ENCODE results near the gene GRID1. TPM values are rescaled to one million over a fixed set of nuclear protein-coding genes. Genes with fewer than 3 reads are reported as not detected.

GRID1 gene
- total RNA-seq, 1 donor from 2014 or later: 9.2 TPM

- H3K36me3 Mint-ChIP-seq: no peaks in the 10 kb centered on the region
- no peak overlapping the region for H3K4me3 Mint-ChIP-seq
- no peaks in the 10 kb centered on the region for H3K27me3 Mint-ChIP-seq
- H3K27ac Mint-ChIP-seq: no peak overlapping the region
- TF ChIP-seq CTCF (conservative IDR thresholded peaks at IDR 0.05): no peak
- H3K9me3 Mint-ChIP-seq: peaks cover 3% of the 10 kb centered on the region
- DNase-seq (ENCODE audit: extremely low spot score, unreplicated experiment): no peak
- peaks cover 15% of the 10 kb centered on the region for H3K4me1 Mint-ChIP-seq (ENCODE audit: unreplicated experiment)
These were observed 342.1 kb downstream of the GRID1 start for GRCh38 chr10:86024281-86025041.

- H3K4me3 Mint-ChIP-seq: no peak overlapping the region
- peaks cover 15% of the 10 kb centered on the region for H3K4me1 Mint-ChIP-seq (ENCODE audit: unreplicated experiment)
- no peak for TF ChIP-seq CTCF (conservative IDR thresholded peaks at IDR 0.05)
- H3K27me3 Mint-ChIP-seq: no peaks in the 10 kb centered on the region
- peaks cover 3% of the 10 kb centered on the region for H3K9me3 Mint-ChIP-seq
- DNase-seq (ENCODE audit: extremely low spot score, unreplicated experiment): no peak
- no peak overlapping the region for H3K27ac Mint-ChIP-seq
- no peaks in the 10 kb centered on the region for H3K36me3 Mint-ChIP-seq
These were observed 342.7 kb downstream of the GRID1 start for GRCh38 chr10:86023931-86024280.

- Mint-ChIP-seq H3K27ac (no peak overlapping the region), H3K9me3 (peaks cover 3% of the 10 kb centered on the region), H3K4me1 (ENCODE audit: unreplicated experiment) (peaks cover 15% of the 10 kb centered on the region), H3K36me3 (no peaks in the 10 kb centered on the region), H3K4me3 (no peak overlapping the region), H3K27me3 (no peaks in the 10 kb centered on the region)
- DNase-seq (ENCODE audit: extremely low spot score, unreplicated experiment): no peak
- TF ChIP-seq CTCF (conservative IDR thresholded peaks at IDR 0.05): no peak
These were observed 343.3 kb downstream of the GRID1 start for GRCh38 chr10:86023336-86023735.

- DNase-seq (ENCODE audit: extremely low spot score, unreplicated experiment): no peak
- Mint-ChIP-seq H3K9me3 (peaks cover 3% of the 10 kb centered on the region), H3K27ac (no peak overlapping the region), H3K27me3 (no peaks in the 10 kb centered on the region), H3K36me3 (no peaks in the 10 kb centered on the region), H3K4me1 (ENCODE audit: unreplicated experiment) (peaks cover 15% of the 10 kb centered on the region), H3K4me3 (no peak overlapping the region)
- TF ChIP-seq CTCF (conservative IDR thresholded peaks at IDR 0.05): no peak
These were observed 343.7 kb downstream of the GRID1 start for GRCh38 chr10:86022906-86023305.

GRCh38 chr10:86020134-86020533, 346.5 kb downstream of the GRID1 start:
- H3K9me3 Mint-ChIP-seq: no peaks in the 10 kb centered on the region

More at GRCh38 chr10:86020134-86020533, 346.5 kb downstream of the GRID1 start:
- no peak for TF ChIP-seq CTCF (conservative IDR thresholded peaks at IDR 0.05)
- H3K4me3 Mint-ChIP-seq: no peak overlapping the region
- H3K36me3 Mint-ChIP-seq: no peaks in the 10 kb centered on the region
- H3K4me1 Mint-ChIP-seq (ENCODE audit: unreplicated experiment): peaks cover 15% of the 10 kb centered on the region
- no peak for DNase-seq (ENCODE audit: extremely low spot score, unreplicated experiment)
- no peak overlapping the region for H3K27ac Mint-ChIP-seq
- H3K27me3 Mint-ChIP-seq: no peaks in the 10 kb centered on the region

Data from type B pancreatic cell (in vitro differentiated cells).